ENCODE measurements around the gene GRID2.
"Not testable (repeated sequence)": the region's sequence is repeated elsewhere in the genome, so short reads cannot be mapped to it uniquely, and the experiment has no call there.

The GRID2 gene

GRCh38 chr4:92447255-92447905, 143.6 kb downstream of the GRID2 start:
- peak overlapping the region in 1 of 3 experiments; percentile 15 for H3K27ac Mint-ChIP-seq
- no peak for TF ChIP-seq CTCF (IDR thresholded peaks at IDR 0.05; ENCODE audit: unreplicated experiment in 3 of 3)
- no peak overlapping the region for H3K4me3 Mint-ChIP-seq
- no peaks in the 10 kb centered on the region for H3K36me3 Mint-ChIP-seq (ENCODE audit: low read depth)
- peaks cover 6% of the 10 kb centered on the region for H3K4me1 Mint-ChIP-seq
- H3K27me3 Mint-ChIP-seq (ENCODE audit: low read depth): peaks cover 4% of the 10 kb centered on the region
- H3K9me3 Mint-ChIP-seq: no peaks in the 10 kb centered on the region

GRCh38 chr4:92448176-92448575, 144.4 kb downstream of the GRID2 start:
- H3K4me1 Mint-ChIP-seq: peaks cover 11% of the 10 kb centered on the region
- H3K9me3 Mint-ChIP-seq; H3K27me3 Mint-ChIP-seq (ENCODE audit: low read depth); H3K4me3 Mint-ChIP-seq; H3K36me3 Mint-ChIP-seq (ENCODE audit: low read depth); H3K27ac Mint-ChIP-seq: not testable (repeated sequence)

- Mint-ChIP-seq H3K4me3 (no peak overlapping the region), H3K27me3 (ENCODE audit: low read depth) (no peaks in the 10 kb centered on the region), H3K36me3 (ENCODE audit: low read depth) (no peaks in the 10 kb centered on the region), H3K9me3 (no peaks in the 10 kb centered on the region), H3K4me1 (peaks cover 16% of the 10 kb centered on the region), H3K27ac (no peak overlapping the region)
- no peak for TF ChIP-seq CTCF (IDR thresholded peaks at IDR 0.05; ENCODE audit: unreplicated experiment in 3 of 3)
Observed at GRCh38 chr4:92450694-92451093, 146.9 kb downstream of the GRID2 start.

GRCh38 chr4:92451782-92452181, 148.0 kb downstream of the GRID2 start:
- no peak for TF ChIP-seq CTCF (IDR thresholded peaks at IDR 0.05; ENCODE audit: unreplicated experiment in 3 of 3)
- peaks cover 19% of the 10 kb centered on the region for H3K4me1 Mint-ChIP-seq

GRCh38 chr4:92452383-92452782, 148.6 kb downstream of the GRID2 start:
- not testable (repeated sequence) for H3K36me3 Mint-ChIP-seq (ENCODE audit: low read depth); H3K4me3 Mint-ChIP-seq; H3K27me3 Mint-ChIP-seq (ENCODE audit: low read depth); H3K27ac Mint-ChIP-seq; H3K9me3 Mint-ChIP-seq
- H3K4me1 Mint-ChIP-seq: peaks cover 16% of the 10 kb centered on the region

More at GRCh38 chr4:92451782-92452181, 148.0 kb downstream of the GRID2 start:
- Mint-ChIP-seq H3K27me3 (ENCODE audit: low read depth) (no peaks in the 10 kb centered on the region), H3K36me3 (ENCODE audit: low read depth) (no peaks in the 10 kb centered on the region), H3K4me3 (no peak overlapping the region), H3K9me3 (no peaks in the 10 kb centered on the region), H3K27ac (no peak overlapping the region)

GRCh38 chr4:92455329-92455839, 151.6 kb downstream of the GRID2 start:
- H3K27me3 Mint-ChIP-seq (ENCODE audit: low read depth): no peaks in the 10 kb centered on the region
- peaks cover 13% of the 10 kb centered on the region for H3K4me1 Mint-ChIP-seq
- no peak overlapping the region for H3K4me3 Mint-ChIP-seq
- no peaks in the 10 kb centered on the region for H3K9me3 Mint-ChIP-seq
- TF ChIP-seq CTCF (IDR thresholded peaks at IDR 0.05; ENCODE audit: unreplicated experiment in 3 of 3): no peak
- no peaks in the 10 kb centered on the region for H3K36me3 Mint-ChIP-seq (ENCODE audit: low read depth)
- no peak overlapping the region for H3K27ac Mint-ChIP-seq

GRCh38 chr4:92455951-92456350, 152.2 kb downstream of the GRID2 start:
- H3K4me1 Mint-ChIP-seq: peaks cover 13% of the 10 kb centered on the region
- no peaks in the 10 kb centered on the region for H3K9me3 Mint-ChIP-seq
- H3K27ac Mint-ChIP-seq: no peak overlapping the region
- no peaks in the 10 kb centered on the region for H3K27me3 Mint-ChIP-seq (ENCODE audit: low read depth)
- TF ChIP-seq CTCF (IDR thresholded peaks at IDR 0.05; ENCODE audit: unreplicated experiment in 3 of 3): no peak
- H3K36me3 Mint-ChIP-seq (ENCODE audit: low read depth): no peaks in the 10 kb centered on the region
- H3K4me3 Mint-ChIP-seq: no peak overlapping the region

Measured in nephron (organoid).